HEK293 (cell line): Measurements from ENCODE around the gene APBB1.

Experiments used
- CTCF ChIA-PET: fragments of 350-600 bp; formaldehyde crosslinking; extraction: SDS; loops from one replicate; lab custom pipeline; 2021; ENCODE audit warnings: antibody characterized with exemption; lab: Yijun Ruan, JAX
- POLR2A ChIA-PET: fragments of 300-600 bp; formaldehyde crosslinking; extraction: SDS; loops from one replicate; lab custom pipeline; 2020; ENCODE audit warnings: antibody characterized with exemption, inconsistent platforms; lab: Yijun Ruan, JAX
- H3K27ac ChIP-seq: fragments of 200-500 bp; sonication (Bioruptor generic); 2 replicates; pipeline ENCODE4 v1.5.1; 2014; ENCODE audit warnings: low read depth, low read length, control low read depth, inconsistent platforms; ENCODE audit errors: extremely low read depth
- H3K36me3 ChIP-seq, 2 experiments: fragments of 200-500 bp in 1 of 2; sonication (Bioruptor generic) in 1 of 2; 1 replicate in 1 of 2; 2 replicates in 1 of 2; pipeline ENCODE4 v1.5.1; 2014 to 2017; ENCODE audit warnings: inconsistent platforms in 2 of 2, low read length in 2 of 2; ENCODE audit not compliant: control insufficient read depth in 2 of 2, insufficient read depth in 1 of 2
- H3K4me1 ChIP-seq: fragments of 200-500 bp; sonication (Bioruptor generic); 2 replicates; pipeline ENCODE4 v1.5.1; 2014; ENCODE audit warnings: mild to moderate bottlenecking, low read length, inconsistent platforms; ENCODE audit not compliant: control insufficient read depth, insufficient read depth
- H3K4me3 ChIP-seq: 2 replicates; pipeline ENCODE4 v1.5.1; 2011; ENCODE audit warnings: low read depth, mild to moderate bottlenecking, control low read depth, low read length, moderate library complexity
- H3K9me3 ChIP-seq: fragments of 200-500 bp; sonication (Bioruptor generic); 2 replicates; pipeline ENCODE4 v1.5.1; 2014; ENCODE audit warnings: low read depth, low read length, inconsistent platforms; ENCODE audit not compliant: control insufficient read depth, insufficient read depth
- GLI4 ChIP-seq: fragments of 450-650 bp; formaldehyde crosslinking; IDR thresholded peaks from 2 replicates; pipeline ENCODE4 v1.5.1; 2016; ENCODE audit warnings: missing biosample characterization, missing genetic modification characterization
- HIC1 ChIP-seq: fragments of 450-650 bp; formaldehyde crosslinking; IDR thresholded peaks from 2 replicates; pipeline ENCODE4 v1.5.1; 2016; ENCODE audit warnings: missing biosample characterization, missing genetic modification characterization
- KLF17 ChIP-seq: fragments of 450-650 bp; formaldehyde crosslinking; IDR thresholded peaks from 2 replicates; pipeline ENCODE4 v1.5.1; 2016; ENCODE audit warnings: missing biosample characterization, missing genetic modification characterization
- PRDM1 ChIP-seq: fragments of 450-650 bp; formaldehyde crosslinking; IDR thresholded peaks from 2 replicates; pipeline ENCODE4; 2016; ENCODE audit warnings: missing biosample characterization, missing genetic modification characterization
- SCRT1 ChIP-seq: fragments of 450-650 bp; formaldehyde crosslinking; IDR thresholded peaks from 2 replicates; pipeline ENCODE4 v1.5.1; 2016; ENCODE audit warnings: missing biosample characterization, missing genetic modification characterization, borderline replicate concordance
- SP2 ChIP-seq: fragments of 450-650 bp; formaldehyde crosslinking; IDR thresholded peaks from 2 replicates; pipeline ENCODE4 v1.5.1; 2016; ENCODE audit warnings: missing biosample characterization, missing genetic modification characterization
- ZBTB10 ChIP-seq: fragments of 450-650 bp; formaldehyde crosslinking; IDR thresholded peaks from 2 replicates; pipeline ENCODE4 v1.5.1; 2016; ENCODE audit warnings: missing biosample characterization, missing genetic modification characterization
- ZBTB48 ChIP-seq: fragments of 450-650 bp; formaldehyde crosslinking; IDR thresholded peaks from 2 replicates; pipeline ENCODE4 v1.5.1; 2016; ENCODE audit warnings: missing biosample characterization, missing genetic modification characterization
- ZBTB6 ChIP-seq: fragments of 450-650 bp; formaldehyde crosslinking; IDR thresholded peaks from 2 replicates; pipeline ENCODE4 v1.5.1; 2017; ENCODE audit warnings: missing biosample characterization, missing genetic modification characterization
- ZIC2 ChIP-seq: fragments of 450-650 bp; formaldehyde crosslinking; IDR thresholded peaks from 2 replicates; pipeline ENCODE4 v1.5.1; 2016; ENCODE audit warnings: missing biosample characterization, missing genetic modification characterization
- ZNF10 ChIP-seq: fragments of 450-650 bp; formaldehyde crosslinking; IDR thresholded peaks from 2 replicates; pipeline ENCODE4 v1.5.1; 2017; ENCODE audit warnings: missing biosample characterization, missing genetic modification characterization
- ZNF202 ChIP-seq: fragments of 450-650 bp; formaldehyde crosslinking; IDR thresholded peaks from 2 replicates; pipeline ENCODE4 v1.5.1; 2016; ENCODE audit warnings: missing biosample characterization, missing genetic modification characterization, borderline replicate concordance
- ZNF280C ChIP-seq: fragments of 450-650 bp; formaldehyde crosslinking; IDR thresholded peaks from 2 replicates; pipeline ENCODE4 v1.5.1; 2016; ENCODE audit warnings: missing biosample characterization, missing genetic modification characterization
- ZNF324 ChIP-seq: fragments of 450-650 bp; formaldehyde crosslinking; IDR thresholded peaks from 2 replicates; pipeline ENCODE4 v1.5.1; 2016; ENCODE audit warnings: missing biosample characterization, missing genetic modification characterization
- ZNF426 ChIP-seq: fragments of 450-650 bp; formaldehyde crosslinking; IDR thresholded peaks from 2 replicates; pipeline ENCODE4 v1.5.1; 2017; ENCODE audit warnings: missing biosample characterization, missing genetic modification characterization, mild to moderate bottlenecking, inconsistent platforms, moderate library complexity
- ZNF571 ChIP-seq: fragments of 450-650 bp; formaldehyde crosslinking; IDR thresholded peaks from 2 replicates; pipeline ENCODE4 v1.5.0; 2017; ENCODE audit warnings: missing biosample characterization, missing genetic modification characterization
- ZNF624 ChIP-seq: fragments of 450-650 bp; formaldehyde crosslinking; IDR thresholded peaks from 2 replicates; pipeline ENCODE4 v1.5.1; 2017; ENCODE audit warnings: missing biosample characterization, missing genetic modification characterization
- ZNF654 ChIP-seq: fragments of 450-650 bp; formaldehyde crosslinking; IDR thresholded peaks from 2 replicates; pipeline ENCODE4 v1.5.1; 2016; ENCODE audit warnings: low read depth, missing biosample characterization, missing genetic modification characterization
- ZNF677 ChIP-seq: fragments of 450-650 bp; IDR thresholded peaks from 2 replicates; pipeline ENCODE4 v1.5.0; 2018; ENCODE audit warnings: missing biosample characterization, mild to moderate bottlenecking, missing genetic modification characterization, moderate library complexity
- ZSCAN4 ChIP-seq: fragments of 450-650 bp; formaldehyde crosslinking; IDR thresholded peaks from 2 replicates; pipeline ENCODE4 v1.5.1; 2017; ENCODE audit warnings: missing biosample characterization, missing genetic modification characterization

The APBB1 gene

GRCh38 chr11:6362873-6363678 lies 55.8 kb downstream of the APBB1 start (continued):
- TF ChIP-seq ZNF654 (tag by site-specific recombination) (peak; percentile 78), HIC1 (no peak), ZNF280C (tag by site-specific recombination) (no peak), ZBTB10 (tag by site-specific recombination) (no peak), ZNF202 (tag by site-specific recombination) (no peak)

GRCh38 chr11:6362185-6362872 lies 56.6 kb downstream of the APBB1 start:
- POLR2A ChIA-PET: interaction anchor here (0.7 kb wide), 1 partner anchor 321 kb away, joined by 3 read pairs; the partner anchor contains the start of gene MRPL17
- H3K9me3 ChIP-seq: no peaks in the 10 kb centered on the region
- H3K4me3 ChIP-seq: no peak overlapping the region
- no peaks in the 10 kb centered on the region for H3K4me1 ChIP-seq
- H3K27ac ChIP-seq: no peak overlapping the region
- H3K36me3 ChIP-seq: no peaks in the 10 kb centered on the region
- CTCF ChIA-PET: interaction anchor here (0.5 to 5.5 kb wide), 68 partner anchors 11 to 1033 kb away, joined by 3 to 101 read pairs (median 5); partner anchors contain the start of genes CCKBR and CNGA4
- TF ChIP-seq PRDM1 (no peak), ZNF426 (tag by site-specific recombination) (no peak), SCRT1 (tag by site-specific recombination) (0 out of 2 replicates have a peak, but pooled peaks have one; percentile 51), GLI4 (tag by site-specific recombination) (no peak), ZNF571 (no peak), ZBTB6 (tag by site-specific recombination) (no peak), ZNF677 (tag by site-specific recombination) (no peak), ZIC2 (tag by site-specific recombination) (no peak), ZNF10 (tag by site-specific recombination) (no peak), ZNF624 (tag by site-specific recombination) (no peak), ZNF324 (no peak), ZSCAN4 (tag by site-specific recombination) (no peak), ZNF280C (tag by site-specific recombination) (no peak), SP2 (no peak), KLF17 (tag by site-specific recombination) (no peak), ZBTB48 (tag by site-specific recombination) (no peak)
